Measurements from ENCODE around the gene HEATR9.

GRCh38 chr17:35816723-35817122 lies 52.0 kb downstream of the HEATR9 start:
- TF ChIP-seq CTCF (IDR thresholded peaks at IDR 0.05; ENCODE audit: low read length) (no peak), EZH2 (IDR thresholded peaks at IDR 0.05; ENCODE audit: borderline replicate concordance, low read length) (no peak)
